SK-N-SH (cell line): ENCODE results near the gene NR2C1. TPM values are rescaled to one million over a fixed set of nuclear protein-coding genes. Genes with fewer than 3 reads are reported as not detected.
"Not testable (repeated sequence)": the region's sequence is repeated elsewhere in the genome, so short reads cannot be mapped to it uniquely, and the experiment has no call there.

Experiments
- CTCF ChIA-PET: fragments of 300-600, 350-600 bp; formaldehyde crosslinking; extraction: SDS; loops from one replicate; lab custom pipeline; 2021; lab: Yijun Ruan, JAX
- POLR2A ChIA-PET: fragments of 350-600 bp; sonication (Branson Sonifier 250); formaldehyde crosslinking; extraction: SDS; loops from one replicate; lab custom pipeline; 2020; ENCODE audit warnings: antibody characterized with exemption, inconsistent platforms; lab: Yijun Ruan, JAX
- DNase-seq: peaks from one replicate; pipeline ENCODE4 v3.0.0; 2012
- H2AFZ ChIP-seq: fragments of 200-600 bp; sonication (generic); 2 replicates; pipeline ENCODE4 v1.8.1; 2016; ENCODE audit warnings: antibody characterized with exemption, mild to moderate bottlenecking, low read depth
- H3F3A ChIP-seq: fragments of 200-600 bp; sonication (generic); replicated peaks from 2 replicates; pipeline ENCODE3; 2016; ENCODE audit warnings: antibody characterized with exemption, mild to moderate bottlenecking; ENCODE audit not compliant: insufficient read depth
- H3K27ac ChIP-seq, 2 experiments: fragments of 200-500 bp in 1 of 2; fragments of 200-600 bp in 1 of 2; sonication (Bioruptor generic) in 1 of 2; sonication (generic), shearing (Covaris generic) in 1 of 2; 2 replicates each; pipeline versions ENCODE4 v1.5.1 to v1.6.1; 2014 to 2016; ENCODE audit warnings: low read depth in 2 of 2, inconsistent platforms in 1 of 2, low read length in 1 of 2, mild to moderate bottlenecking in 1 of 2, mixed read lengths in 1 of 2
- H3K27me3 ChIP-seq: fragments of 200-600 bp; sonication (generic), shearing (Covaris generic); 2 replicates; pipeline ENCODE4 v1.6.1; 2016; ENCODE audit warnings: mixed run types; ENCODE audit not compliant: insufficient read depth
- H3K36me3 ChIP-seq, 2 experiments: fragments of 200-500 bp in 1 of 2; fragments of 200-600 bp in 1 of 2; sonication (Bioruptor generic) in 1 of 2; sonication (generic) in 1 of 2; replicated peaks in 1 of 2; 2 replicates each; pipeline versions ENCODE3 to v1.5.1; 2014 to 2016; ENCODE audit warnings: low read length in 1 of 2, mild to moderate bottlenecking in 1 of 2; ENCODE audit not compliant: insufficient read depth in 2 of 2, control insufficient read depth in 1 of 2
- H3K4me1 ChIP-seq, 2 experiments: fragments of 200-500 bp in 1 of 2; fragments of 200-600 bp in 1 of 2; sonication (Bioruptor generic) in 1 of 2; sonication (generic), shearing (Covaris generic) in 1 of 2; 2 replicates each; pipeline versions ENCODE4 v1.5.1 to v1.6.1; 2014 to 2016; ENCODE audit warnings: low read depth in 1 of 2, low read length in 1 of 2, mixed run types in 1 of 2; ENCODE audit not compliant: insufficient read depth in 2 of 2, control insufficient read depth in 1 of 2
- H3K4me2 ChIP-seq: fragments of 200-600 bp; sonication (generic), shearing (Covaris generic); 2 replicates; pipeline ENCODE4 v1.6.1; 2017; ENCODE audit warnings: mixed run types
- H3K4me3 ChIP-seq, 2 experiments: fragments of 200-500 bp in 1 of 2; fragments of 200-600 bp in 1 of 2; sonication (Bioruptor generic) in 1 of 2; sonication (generic), shearing (Covaris generic) in 1 of 2; 2 replicates each; pipeline versions ENCODE4 v1.5.1 to v1.8.1; 2014 to 2016; ENCODE audit warnings: low read depth in 2 of 2, inconsistent platforms in 1 of 2, low read length in 1 of 2, mild to moderate bottlenecking in 1 of 2, mixed read lengths in 1 of 2, moderate library complexity in 1 of 2
- H3K79me2 ChIP-seq: fragments of 200-600 bp; sonication (generic); 2 replicates; pipeline ENCODE4 v1.8.1; 2017; ENCODE audit warnings: mild to moderate bottlenecking; ENCODE audit not compliant: insufficient read depth
- H3K9ac ChIP-seq: fragments of 200-600 bp; sonication (generic); 2 replicates; pipeline ENCODE4 v1.6.1; 2017; ENCODE audit warnings: mixed run types
- H3K9me2 ChIP-seq: fragments of 200-600 bp; sonication (generic); 2 replicates; pipeline ENCODE4 v1.6.1; 2017; ENCODE audit warnings: mixed run types
- H3K9me3 ChIP-seq: fragments of 200-600 bp; sonication (generic); 2 replicates; pipeline ENCODE4 v1.6.1; 2017; ENCODE audit warnings: mixed run types, mild to moderate bottlenecking, moderate library complexity
- H4K20me1 ChIP-seq: fragments of 200-600 bp; sonication (generic); 2 replicates; pipeline ENCODE4 v1.6.1; 2017; ENCODE audit warnings: mild to moderate bottlenecking, mixed run types; ENCODE audit not compliant: insufficient read depth
- FOSL2 ChIP-seq: IDR thresholded peaks from 2 replicates; pipeline ENCODE4 v1.4.0; 2012; ENCODE audit warnings: low read depth, mild to moderate bottlenecking, moderate library complexity, borderline replicate concordance
- FOXM1 ChIP-seq: IDR thresholded peaks from 2 replicates; pipeline ENCODE4 v1.4.0; 2012; ENCODE audit warnings: low read depth, mild to moderate bottlenecking
- GABPA ChIP-seq: IDR thresholded peaks from 2 replicates; pipeline ENCODE4 v1.4.0; 2012; ENCODE audit warnings: low read depth, mild to moderate bottlenecking
- SIN3A ChIP-seq: IDR thresholded peaks from 2 replicates; pipeline ENCODE4 v1.6.1; 2012; ENCODE audit warnings: low read depth, mild to moderate bottlenecking, low read length, moderate library complexity, borderline replicate concordance
- WGBS: methylation state at CpG from one replicate; pipeline ENCODE4 v1.1.6; 2017; ENCODE audit warnings: low lambda C conversion rate; 5-methylcytosine and 5-hydroxymethylcytosine counted together
- polyA plus RNA-seq, 3 experiments: library from polyadenylated mRNA; depleted of rRNA; stranded (reverse); fragments of >200 nt; gene quantifications; 2 replicates each; pipeline ENCODE4 v1.2.3, GENCODE V29; 2012
- TF ChIP-seq, protein P1 (sequence below): IDR thresholded peaks from 2 replicates; pipeline ENCODE4 v1.4.0; 2012; ENCODE audit warnings: low read depth, borderline replicate concordance

Gene NR2C1
- polyA plus RNA-seq, 1 of the 3 experiments (the other 2 are of a cell fraction), result 15.9 TPM

DNA sequence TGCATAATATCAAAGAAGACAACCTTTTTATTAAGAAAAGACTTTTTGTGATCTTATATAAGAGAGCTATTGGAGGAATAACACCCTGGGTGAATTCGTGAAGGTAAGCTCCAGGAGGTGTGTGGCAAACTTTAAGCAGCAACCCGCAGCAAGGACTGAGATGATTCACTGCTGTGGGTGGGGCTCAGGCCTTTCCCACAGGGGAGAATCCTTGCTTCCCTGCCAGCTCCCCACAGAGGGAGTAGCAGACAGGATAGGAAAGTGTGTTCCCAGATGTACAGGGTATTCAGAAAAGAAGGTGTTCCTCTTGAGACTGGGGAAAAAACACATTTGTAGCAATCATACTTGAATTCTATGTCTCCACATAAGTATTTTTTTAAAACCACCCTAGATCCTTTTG lies 79.1 kb downstream of the NR2C1 start:
- no peak overlapping the region for H2AFZ ChIP-seq
- no peaks in the 10 kb centered on the region for H3K9me3 ChIP-seq
- H3K4me2 ChIP-seq, result no peak overlapping the region
- H3K4me1 ChIP-seq, result no peaks in the 10 kb centered on the region
- no peak overlapping the region for H3K4me3 ChIP-seq
- no peak overlapping the region for H3K9ac ChIP-seq
- TF ChIP-seq FOSL2, result peak; percentile 36; the same call in 1 of the 2 replicates
- no peak for TF ChIP-seq SIN3A
- TF ChIP-seq, all 33 proteins: peak for 1
- H3K36me3 ChIP-seq, result peaks cover 11 to 25% of the 10 kb centered on the region in 2 experiments
- DNase-seq, result no peak
- ChIA-PET CTCF (interaction anchor here (1.4 kb wide), 1 partner anchor 23 kb away, joined by 5 read pairs; no protein-coding TSS in a partner anchor), POLR2A (interaction anchor here (0.9 kb wide), 1 partner anchor 9 kb away, joined by 3 read pairs; the partner anchor contains the start of gene NDUFA12)
- H3K79me2 ChIP-seq, result peaks cover 37% of the 10 kb centered on the region
- H3K9me2 ChIP-seq, result no peaks in the 10 kb centered on the region
- peaks cover 2% of the 10 kb centered on the region; the same call in 1 of the 2 replicates for H4K20me1 ChIP-seq
- H3F3A ChIP-seq, result peaks cover 7% of the 10 kb centered on the region
- H3K27me3 ChIP-seq, result no peaks in the 10 kb centered on the region
- WGBS, result 59% methylated on average over 2 of the region's 2 CpGs
- H3K27ac ChIP-seq, result no peak overlapping the region

DNA sequence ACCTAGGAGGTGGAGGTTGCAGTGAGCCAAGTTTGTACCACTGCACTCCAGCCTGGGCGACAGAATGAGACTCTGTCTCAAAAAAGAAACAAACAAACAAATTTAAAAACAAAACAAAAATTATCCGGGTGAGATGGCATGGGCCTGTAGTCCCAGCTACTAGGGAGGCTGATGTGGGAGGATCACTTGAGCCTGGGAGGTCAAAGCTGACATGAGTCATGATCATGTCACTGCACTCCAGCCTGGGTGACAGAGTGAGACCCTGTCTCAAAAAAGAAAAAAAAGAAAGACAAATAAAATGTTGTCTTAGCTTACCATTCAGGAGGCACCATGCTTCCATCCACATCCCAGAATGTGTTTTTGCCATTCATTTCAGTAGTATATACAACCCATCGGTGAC lies 79.6 kb downstream of the NR2C1 start:
- H3F3A ChIP-seq, H2AFZ ChIP-seq, H3K9ac ChIP-seq, H3K27me3 ChIP-seq, DNase-seq, H4K20me1 ChIP-seq, H3K27ac ChIP-seq, H3K4me2 ChIP-seq, H3K4me1 ChIP-seq, H3K4me3 ChIP-seq, H3K9me3 ChIP-seq, H3K9me2 ChIP-seq: not testable (repeated sequence)
- H3K36me3 ChIP-seq, result peaks cover 11 to 25% of the 10 kb centered on the region in 2 experiments
- WGBS, result 86% methylated on average over 3 of the region's 3 CpGs
- ChIA-PET CTCF (interaction anchor here (1.4 kb wide), 1 partner anchor 22 kb away, joined by 5 read pairs; no protein-coding TSS in a partner anchor), POLR2A (interaction anchor here (0.9 kb wide), 1 partner anchor 10 kb away, joined by 3 read pairs; the partner anchor contains the start of gene NDUFA12)
- H3K79me2 ChIP-seq, result peaks cover 33% of the 10 kb centered on the region

DNA sequence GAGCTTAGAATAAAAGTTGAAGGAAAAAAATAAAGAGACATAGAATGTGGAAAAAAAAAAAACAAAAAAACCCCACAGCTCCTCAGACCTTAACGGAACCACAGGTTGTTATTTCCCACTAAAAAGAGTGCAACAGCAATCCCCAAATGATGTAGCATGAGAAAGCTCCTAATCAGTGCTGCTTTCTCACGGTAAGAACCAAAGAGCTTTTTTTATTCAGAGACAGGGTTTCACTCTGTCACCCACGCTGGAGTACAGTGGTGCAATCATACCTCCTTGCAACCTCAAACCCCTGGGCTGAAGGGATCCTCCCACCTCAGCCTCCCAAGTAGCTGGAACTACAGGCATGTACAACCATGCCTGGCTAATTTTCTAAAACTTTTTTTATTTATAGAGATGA lies 83.2 kb downstream of the NR2C1 start:
- no peaks in the 10 kb centered on the region for H3K9me3 ChIP-seq
- H2AFZ ChIP-seq, result no peak overlapping the region
- peaks cover 2% of the 10 kb centered on the region; the same call in 1 of the 2 replicates for H4K20me1 ChIP-seq
- 92% methylated on average over 3 of the region's 3 CpGs for WGBS
- peaks cover 11 to 16% of the 10 kb centered on the region in 2 experiments for H3K36me3 ChIP-seq
- H3K9me2 ChIP-seq, result no peaks in the 10 kb centered on the region
- no peaks in the 10 kb centered on the region for H3K27me3 ChIP-seq
- TF ChIP-seq, protein P1, sequence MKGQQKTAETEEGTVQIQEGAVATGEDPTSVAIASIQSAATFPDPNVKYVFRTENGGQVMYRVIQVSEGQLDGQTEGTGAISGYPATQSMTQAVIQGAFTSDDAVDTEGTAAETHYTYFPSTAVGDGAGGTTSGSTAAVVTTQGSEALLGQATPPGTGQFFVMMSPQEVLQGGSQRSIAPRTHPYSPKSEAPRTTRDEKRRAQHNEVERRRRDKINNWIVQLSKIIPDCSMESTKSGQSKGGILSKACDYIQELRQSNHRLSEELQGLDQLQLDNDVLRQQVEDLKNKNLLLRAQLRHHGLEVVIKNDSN, result no peak
- TF ChIP-seq FOXM1 (no peak), FOSL2 (no peak), GABPA (no peak)
- peaks cover 5% of the 10 kb centered on the region; the same call in 1 of the 2 replicates for H3K79me2 ChIP-seq
- H3K27ac ChIP-seq, result no peak overlapping the region
- no peak overlapping the region for H3K4me2 ChIP-seq
- no peaks in the 10 kb centered on the region for H3K4me1 ChIP-seq
- DNase-seq, result no peak
- no peak overlapping the region for H3K9ac ChIP-seq
- CTCF ChIA-PET, result interaction anchor here (0.7 to 2.0 kb wide), 3 partner anchors 10 to 444 kb away, joined by 3 to 8 read pairs (median 7); no protein-coding TSS in a partner anchor
- POLR2A ChIA-PET, result interaction anchor here (1.1 kb wide), 1 partner anchor 8 kb away, joined by 3 read pairs; no protein-coding TSS in a partner anchor
- no peak overlapping the region for H3K4me3 ChIP-seq
- H3F3A ChIP-seq, result peaks cover 4% of the 10 kb centered on the region
